Ovary (tissue), 3 donors: ENCODE results near the gene HDGFL2.

Source experiments
- POLR2A ChIP-seq: fragments of 450-650 bp; IDR thresholded peaks from one replicate; pipeline ENCODE4 v1.6.1; 2017; ENCODE audit warnings: antibody characterized with exemption, mild to moderate bottlenecking, moderate library complexity
- TF ChIP-seq, protein P1 (sequence below), 3 donors: fragments of 450-650 bp in 2 of 3; fragments of 200-600 bp in 1 of 3; IDR thresholded peaks; one replicate each; pipeline versions ENCODE4 v1.5.1 to v1.8.0; 2016 to 2022; ENCODE audit warnings: antibody characterized with exemption in 3 of 3, mild to moderate bottlenecking in 1 of 3
- donor health status: DM: no; HTN: no; CAD: no.

GRCh38 chr19:4429771-4430171, 42.3 kb upstream of the HDGFL2 start:
- TF ChIP-seq, protein P1, sequence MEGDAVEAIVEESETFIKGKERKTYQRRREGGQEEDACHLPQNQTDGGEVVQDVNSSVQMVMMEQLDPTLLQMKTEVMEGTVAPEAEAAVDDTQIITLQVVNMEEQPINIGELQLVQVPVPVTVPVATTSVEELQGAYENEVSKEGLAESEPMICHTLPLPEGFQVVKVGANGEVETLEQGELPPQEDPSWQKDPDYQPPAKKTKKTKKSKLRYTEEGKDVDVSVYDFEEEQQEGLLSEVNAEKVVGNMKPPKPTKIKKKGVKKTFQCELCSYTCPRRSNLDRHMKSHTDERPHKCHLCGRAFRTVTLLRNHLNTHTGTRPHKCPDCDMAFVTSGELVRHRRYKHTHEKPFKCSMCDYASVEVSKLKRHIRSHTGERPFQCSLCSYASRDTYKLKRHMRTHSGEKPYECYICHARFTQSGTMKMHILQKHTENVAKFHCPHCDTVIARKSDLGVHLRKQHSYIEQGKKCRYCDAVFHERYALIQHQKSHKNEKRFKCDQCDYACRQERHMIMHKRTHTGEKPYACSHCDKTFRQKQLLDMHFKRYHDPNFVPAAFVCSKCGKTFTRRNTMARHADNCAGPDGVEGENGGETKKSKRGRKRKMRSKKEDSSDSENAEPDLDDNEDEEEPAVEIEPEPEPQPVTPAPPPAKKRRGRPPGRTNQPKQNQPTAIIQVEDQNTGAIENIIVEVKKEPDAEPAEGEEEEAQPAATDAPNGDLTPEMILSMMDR (IDR thresholded peaks at IDR 0.05) = no peak
- TF ChIP-seq POLR2A = no peak
